Subcutaneous abdominal adipose tissue (tissue), 5 donors: ENCODE data around the gene SLC39A10.
A peak's percentile ranks its signal among the peaks of the same experiment; 100 is the strongest.
"Not testable (repeated sequence)": the region's sequence is repeated elsewhere in the genome, so short reads cannot be mapped to it uniquely, and the experiment has no call there.

Experiments used
- H3K27ac ChIP-seq: one replicate; pipeline ENCODE4 v1.7.0; 2013; ENCODE audit warnings: low read depth, mild to moderate bottlenecking, inconsistent platforms, low read length, moderate library complexity
- H3K27me3 ChIP-seq, 5 donors: one replicate each; pipeline ENCODE4 v1.7.0; 2013; ENCODE audit warnings: low read length in 5 of 5, inconsistent platforms in 1 of 5; ENCODE audit not compliant: control insufficient read depth in 5 of 5, insufficient read depth in 4 of 5
- H3K36me3 ChIP-seq, 5 donors: one replicate each; pipeline ENCODE4 v1.7.0; 2013; ENCODE audit warnings: low read length in 5 of 5; ENCODE audit not compliant: control insufficient read depth in 5 of 5, insufficient read depth in 5 of 5
- H3K4me1 ChIP-seq, 5 donors: one replicate each; pipeline ENCODE4 v1.7.0; 2013; ENCODE audit warnings: low read length in 5 of 5, mild to moderate bottlenecking in 3 of 5, moderate library complexity in 1 of 5; ENCODE audit not compliant: control insufficient read depth in 5 of 5, insufficient read depth in 5 of 5
- H3K4me3 ChIP-seq, 5 donors: one replicate each; pipeline ENCODE4 v1.7.0; 2013; ENCODE audit warnings: low read length in 5 of 5, low read depth in 1 of 5
- H3K9ac ChIP-seq, 5 donors: one replicate each; pipeline ENCODE4 v1.7.0; 2013; ENCODE audit warnings: low read length in 5 of 5, mild to moderate bottlenecking in 4 of 5, moderate library complexity in 3 of 5
- H3K9me3 ChIP-seq, 5 donors: one replicate each; pipeline ENCODE4 v1.7.0; 2013; ENCODE audit warnings: low read length in 5 of 5; ENCODE audit not compliant: control insufficient read depth in 5 of 5
- donor health status: healthy.
- donor health status: healthy.
- donor health status: healthy.
- donor health status: healthy.
- donor health status: healthy.

The SLC39A10 gene

DNA sequence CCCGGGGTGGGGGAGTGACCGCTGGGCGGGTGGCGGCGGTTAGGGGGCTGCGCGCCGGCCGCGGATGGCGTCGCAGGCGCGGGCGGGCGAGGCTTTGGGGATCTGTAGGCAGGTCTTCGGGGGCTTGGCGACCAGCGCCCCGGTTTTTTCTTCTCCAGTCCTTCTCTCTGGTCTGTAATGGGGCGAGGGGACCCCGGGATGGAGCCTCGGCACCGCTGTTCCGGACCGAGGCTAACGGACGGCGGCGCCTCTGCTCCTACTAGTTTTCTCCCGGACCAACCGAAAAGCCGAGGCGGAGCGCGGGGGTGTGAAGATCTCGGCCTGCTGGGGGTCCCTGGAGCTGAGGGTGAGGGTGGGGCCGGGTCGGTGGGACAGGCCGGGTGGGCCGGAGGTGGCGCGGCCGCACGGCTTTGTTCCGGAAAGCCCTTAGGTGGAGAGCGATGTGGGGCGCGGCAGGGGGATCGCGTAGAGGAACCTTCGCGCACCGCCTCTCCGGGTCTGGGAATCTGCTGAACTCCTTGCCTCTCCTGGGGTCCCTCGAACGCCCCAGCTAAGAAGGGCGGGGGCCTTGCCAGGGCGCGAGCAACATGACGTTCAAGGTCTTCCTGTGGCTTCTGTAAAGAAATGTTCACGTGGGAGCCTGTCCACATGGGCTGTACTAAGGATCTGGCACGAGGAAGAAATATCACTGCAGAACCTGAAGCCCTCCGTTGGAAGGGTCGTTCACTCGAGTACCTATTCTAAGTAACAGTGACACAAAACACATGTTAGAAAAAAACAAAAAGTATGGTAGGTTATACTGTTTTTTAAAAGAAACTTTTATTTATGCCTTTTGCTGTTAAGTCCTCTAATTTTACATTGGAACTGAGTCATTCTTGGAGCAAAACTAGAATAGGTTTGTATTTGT is 861 bp downstream of the SLC39A10 start:
- peak overlapping the region; percentile 96 for H3K27ac ChIP-seq
- no peaks in the 10 kb centered on the region for H3K9me3 ChIP-seq
- peak overlapping the region; percentile 77 to 98 (median 87) for H3K9ac ChIP-seq
- H3K27me3 ChIP-seq: no peaks in the 10 kb centered on the region
- H3K4me1 ChIP-seq: peaks cover 3 to 32% (median 27%) of the 10 kb centered on the region in 5 donors
- H3K4me3 ChIP-seq: peak overlapping the region; percentile 81 to 87 (median 85)
- no peaks in the 10 kb centered on the region for H3K36me3 ChIP-seq

DNA sequence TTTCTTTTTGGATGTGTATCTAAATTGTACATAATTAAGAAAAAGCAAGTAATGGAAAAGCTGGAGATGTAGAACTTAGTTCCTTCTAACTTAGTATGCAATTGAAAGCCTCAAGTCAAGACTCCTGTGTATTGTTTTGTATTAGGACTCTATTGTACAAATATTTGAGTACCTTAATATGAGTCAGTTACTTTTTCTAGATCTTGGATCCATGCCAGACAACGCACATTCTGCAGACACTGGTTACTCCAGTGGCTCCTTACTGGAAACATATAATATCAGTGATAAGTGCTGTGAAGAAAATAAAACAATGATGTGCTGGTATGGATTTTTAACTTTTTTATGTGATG is 1.5 kb downstream of the SLC39A10 start:
- peak overlapping the region; percentile 77 to 98 (median 87) for H3K9ac ChIP-seq

DNA sequence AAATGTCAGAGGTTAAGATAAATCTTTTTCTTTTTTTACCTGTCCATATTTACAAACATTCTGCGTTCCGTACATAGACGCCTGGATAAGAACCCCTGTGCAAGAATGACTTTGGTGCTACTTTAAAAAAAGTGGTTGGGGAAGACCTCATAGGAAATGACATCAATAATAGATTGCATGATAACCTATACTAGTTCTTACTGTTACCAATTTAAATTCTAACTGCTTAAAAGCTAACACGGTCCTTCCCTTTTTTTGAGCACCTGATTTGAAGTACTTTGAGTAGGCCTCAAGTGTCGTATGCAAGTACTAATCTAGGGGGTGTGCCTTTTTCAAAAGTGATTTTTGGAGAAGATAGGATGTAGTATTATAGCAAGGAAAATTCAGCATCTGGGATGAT is 2.1 kb downstream of the SLC39A10 start:
- peak overlapping the region in 4 of 5 donors; percentile 81 to 87 (median 84) for H3K4me3 ChIP-seq
- H3K36me3 ChIP-seq: no peaks in the 10 kb centered on the region
- peaks cover 3 to 32% (median 27%) of the 10 kb centered on the region in 5 donors for H3K4me1 ChIP-seq
- peak overlapping the region; percentile 96 for H3K27ac ChIP-seq
- no peaks in the 10 kb centered on the region for H3K27me3 ChIP-seq
- no peaks in the 10 kb centered on the region for H3K9me3 ChIP-seq
- peak overlapping the region in 3 of 5 donors; percentile 35 to 98 (median 56) for H3K9ac ChIP-seq

More for the DNA sequence above, 1.5 kb downstream of the SLC39A10 start:
- H3K27ac ChIP-seq: peak overlapping the region; percentile 96
- no peaks in the 10 kb centered on the region for H3K36me3 ChIP-seq
- H3K4me3 ChIP-seq: peak overlapping the region; percentile 81 to 87 (median 85)
- H3K4me1 ChIP-seq: peaks cover 3 to 32% (median 27%) of the 10 kb centered on the region in 5 donors
- H3K9me3 ChIP-seq: no peaks in the 10 kb centered on the region
- H3K27me3 ChIP-seq: no peaks in the 10 kb centered on the region

- Histone ChIP-seq H3K27me3 (no peaks in the 10 kb centered on the region), H3K36me3 (no peaks in the 10 kb centered on the region), H3K27ac (peak overlapping the region; percentile 96), H3K9ac (no peak overlapping the region), H3K4me3 (peak overlapping the region in 1 of 5 donors; percentile 82), H3K4me1 (peaks cover 3 to 32% (median 27%) of the 10 kb centered on the region in 5 donors), H3K9me3 (no peaks in the 10 kb centered on the region)
These were observed 3.2 kb downstream of the SLC39A10 start for GRCh38 chr2:195659982-195660890.

DNA sequence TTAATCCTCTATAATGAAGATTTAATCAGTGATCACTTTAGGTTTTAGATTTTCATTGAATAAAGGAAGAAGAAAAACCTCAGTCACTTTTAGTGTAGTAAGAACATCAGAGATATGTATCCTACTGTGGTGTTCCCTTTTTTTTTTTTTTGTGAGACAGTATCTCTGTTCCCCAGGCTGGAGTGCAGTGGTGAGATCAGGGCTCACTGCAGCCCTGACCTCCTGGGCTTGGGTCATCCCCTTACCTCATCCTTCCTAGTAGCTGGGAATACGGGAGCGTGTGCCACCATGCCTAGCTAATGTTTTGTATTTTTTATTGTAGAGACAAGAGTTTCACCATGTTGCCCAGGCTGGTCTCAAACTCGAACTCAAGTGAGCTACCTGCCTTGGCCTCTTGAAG is 5.1 kb downstream of the SLC39A10 start:
- Histone ChIP-seq H3K4me1 (peaks cover 0 to 30% (median 29%) of the 10 kb centered on the region in 5 donors), H3K36me3 (no peaks in the 10 kb centered on the region), H3K9ac (no peak overlapping the region), H3K27me3 (no peaks in the 10 kb centered on the region), H3K4me3 (no peak overlapping the region), H3K9me3 (no peaks in the 10 kb centered on the region), H3K27ac (no peak overlapping the region)

- Histone ChIP-seq H3K9ac (no peak overlapping the region), H3K27ac (no peak overlapping the region), H3K4me3 (no peak overlapping the region), H3K4me1 (peaks cover 0 to 29% (median 28%) of the 10 kb centered on the region in 5 donors), H3K9me3 (no peaks in the 10 kb centered on the region), H3K36me3 (no peaks in the 10 kb centered on the region), H3K27me3 (no peaks in the 10 kb centered on the region)
These were observed 6.0 kb downstream of the SLC39A10 start for GRCh38 chr2:195663007-195663406.

GRCh38 chr2:195664528-195664927 is 7.5 kb downstream of the SLC39A10 start:
- no peak overlapping the region for H3K27ac ChIP-seq
- H3K4me3 ChIP-seq: no peak overlapping the region
- H3K9me3 ChIP-seq: no peaks in the 10 kb centered on the region
- no peaks in the 10 kb centered on the region for H3K27me3 ChIP-seq
- no peak overlapping the region for H3K9ac ChIP-seq
- no peaks in the 10 kb centered on the region for H3K36me3 ChIP-seq
- peaks cover 0 to 15% (median 13%) of the 10 kb centered on the region in 5 donors for H3K4me1 ChIP-seq

DNA sequence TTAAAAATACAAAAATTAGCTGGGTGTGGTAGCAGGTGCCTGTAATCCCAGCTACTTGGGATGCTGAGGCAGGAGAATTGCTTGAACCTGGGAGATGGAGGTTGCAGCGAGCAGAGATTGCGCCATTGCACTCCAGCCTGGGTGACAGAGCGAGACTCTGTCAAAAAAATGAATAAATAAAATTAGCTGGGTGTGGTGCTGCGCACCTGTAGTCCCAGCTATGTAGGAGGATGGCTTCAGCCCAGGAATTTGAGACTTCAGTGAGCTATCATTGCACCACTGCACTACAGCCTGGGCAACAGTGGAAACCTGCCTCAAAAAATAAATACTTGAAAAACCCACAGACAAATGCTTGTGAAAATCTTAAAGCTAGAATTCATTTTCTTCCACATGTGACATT is 8.1 kb downstream of the SLC39A10 start:
- H3K4me1 ChIP-seq, H3K27ac ChIP-seq, H3K4me3 ChIP-seq, H3K27me3 ChIP-seq, H3K9ac ChIP-seq, H3K36me3 ChIP-seq, H3K9me3 ChIP-seq: not testable (repeated sequence)

DNA sequence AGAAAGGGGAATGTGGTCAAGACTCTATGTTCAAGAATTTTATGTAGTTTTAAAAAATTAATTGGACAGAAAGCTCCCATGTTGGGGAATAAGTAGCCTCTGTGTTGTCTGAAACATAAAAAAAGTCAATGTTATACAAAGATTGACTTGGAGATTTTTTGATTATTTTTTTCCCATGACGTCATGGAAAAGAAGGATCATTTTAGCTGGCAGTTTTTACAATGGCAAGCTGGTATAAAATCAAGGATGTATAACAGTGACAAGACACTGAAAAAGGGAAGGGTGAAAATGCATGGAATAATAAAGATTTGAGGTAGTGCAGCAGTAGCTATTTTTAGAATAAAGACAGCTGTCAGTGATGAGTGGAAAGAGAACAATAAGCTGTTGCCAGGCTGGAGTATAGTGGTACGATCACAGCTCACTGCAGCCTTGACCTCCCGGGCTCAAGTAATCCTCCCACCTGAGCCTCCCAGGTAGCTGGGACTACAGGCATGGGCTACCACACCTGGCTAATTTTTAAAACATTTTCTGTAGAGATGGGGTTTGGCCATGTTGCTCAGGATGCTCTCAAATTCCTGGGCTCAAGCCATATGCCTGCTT is 9.2 kb downstream of the SLC39A10 start:
- Histone ChIP-seq H3K9me3 (no peaks in the 10 kb centered on the region), H3K36me3 (no peaks in the 10 kb centered on the region), H3K4me3 (no peak overlapping the region), H3K9ac (no peak overlapping the region), H3K27ac (no peak overlapping the region), H3K27me3 (no peaks in the 10 kb centered on the region), H3K4me1 (peaks cover 0 to 6% (median 4%) of the 10 kb centered on the region in 5 donors)
